Right forelimb (tissue), 1 donor: ENCODE data around the gene NDUFAF4.
"Not testable (repeated sequence)": the region's sequence is repeated elsewhere in the genome, so short reads cannot be mapped to it uniquely, and the experiment has no call there.

Experiments used
- DNase-seq: peaks from one replicate; pipeline ENCODE4 v3.0.0-alpha.2; 2018

Gene NDUFAF4

GRCh38 chr6:96898241-96898851 lies 655 bp upstream of the NDUFAF4 start:
- DNase-seq: no peak

- DNase-seq: no peak
These were observed 8.5 kb downstream of the NDUFAF4 start for GRCh38 chr6:96889146-96889545.

- DNase-seq: no peak
These were observed 8.9 kb downstream of the NDUFAF4 start for GRCh38 chr6:96888745-96889144.

GRCh38 chr6:96886519-96886918 lies 11.2 kb downstream of the NDUFAF4 start:
- no peak for DNase-seq

GRCh38 chr6:96885187-96885631 lies 12.5 kb downstream of the NDUFAF4 start:
- DNase-seq: not testable (repeated sequence)

GRCh38 chr6:96878143-96878542 lies 19.5 kb downstream of the NDUFAF4 start:
- DNase-seq: no peak

GRCh38 chr6:96876886-96877545 lies 20.7 kb downstream of the NDUFAF4 start:
- DNase-seq: no peak

GRCh38 chr6:96872976-96873375 lies 24.7 kb downstream of the NDUFAF4 start:
- DNase-seq: no peak

GRCh38 chr6:96865055-96865405 lies 32.7 kb downstream of the NDUFAF4 start:
- no peak for DNase-seq

GRCh38 chr6:96864216-96865054 lies 33.3 kb downstream of the NDUFAF4 start:
- DNase-seq: no peak

- DNase-seq: no peak
These were observed 35.1 kb downstream of the NDUFAF4 start for GRCh38 chr6:96862560-96862959.

- no peak for DNase-seq
These were observed 36.1 kb downstream of the NDUFAF4 start for GRCh38 chr6:96861588-96861987.

GRCh38 chr6:96856856-96857255 lies 40.8 kb downstream of the NDUFAF4 start:
- no peak for DNase-seq

GRCh38 chr6:96853083-96853482 lies 44.6 kb downstream of the NDUFAF4 start:
- no peak for DNase-seq

GRCh38 chr6:96852605-96853004 lies 45.1 kb downstream of the NDUFAF4 start:
- no peak for DNase-seq

GRCh38 chr6:96851858-96852257 lies 45.8 kb downstream of the NDUFAF4 start:
- DNase-seq: no peak

GRCh38 chr6:96849615-96850014 lies 48.1 kb downstream of the NDUFAF4 start:
- no peak for DNase-seq

- DNase-seq: no peak
These were observed 53.2 kb downstream of the NDUFAF4 start for GRCh38 chr6:96844530-96844929.

- no peak for DNase-seq
These were observed 56.3 kb downstream of the NDUFAF4 start for GRCh38 chr6:96841345-96841744.
